ENCODE data around the gene IL1R2. TPM values are rescaled to one million over a fixed set of nuclear protein-coding genes. Genes with fewer than 3 reads are reported as not detected.

Gene IL1R2
- total and polyA plus RNA-seq, 9 of the 15 experiments (the other 6 are each of a cell fraction or from before 2014, with no cell fraction given) = 0.13 TPM; not detected in 8

- intact Hi-C loops (cut with micrococcal nuclease) = no loop called here
- Histone ChIP-seq H2AFZ (ENCODE audit: low read depth, low read length) (peak overlapping the region; percentile 89), H3K27ac (ENCODE audit: extremely low read depth, low read depth, low read length) (peak overlapping the region; percentile 84), H3K9me1 (ENCODE audit: control insufficient read depth, insufficient read depth, low read length) (no peaks in the 10 kb centered on the region), H3K9ac (ENCODE audit: insufficient read depth in 1 of 2, low read depth in 2 of 2, low read length in 2 of 2) (peak overlapping the region in 1 of 2 experiments; percentile 56; a peak in 3 of 4 replicates), H3K36me3 (ENCODE audit: control insufficient read depth, insufficient read depth, low read length) (no peaks in the 10 kb centered on the region), H3K4me2 (ENCODE audit: insufficient read depth, low read length) (peak overlapping the region; percentile 65; the same call in 1 of the 2 replicates), H4K20me1 (replicated peaks; ENCODE audit: control insufficient read depth, insufficient read depth, low read length) (no peaks in the 10 kb centered on the region), H3K4me1 (replicated peaks in 1 of 2; ENCODE audit: control insufficient read depth in 2 of 2, insufficient read depth in 2 of 2, low read length in 2 of 2) (peaks cover 32 to 48% of the 10 kb centered on the region in 2 experiments), H3K27me3 (ENCODE audit: control insufficient read depth in 2 of 2, insufficient read depth in 2 of 2, low read length in 2 of 2) (no peaks in the 10 kb centered on the region), H3K9me3 (replicated peaks; ENCODE audit: control insufficient read depth, insufficient read depth, low read depth, low read length) (no peaks in the 10 kb centered on the region), H3K4me3 (no peak overlapping the region), H3K79me2 (ENCODE audit: control insufficient read depth, insufficient read depth, low read length) (no peaks in the 10 kb centered on the region)
- FAIRE-seq (peak; percentile 26), DNase-seq (ENCODE audit: extremely low read depth in 1 of 4, low spot score in 3 of 4) (peak in 2 of 4 experiments; percentile 8 to 58), ATAC-seq (peak; percentile 24; the same call in 2 of the 3 replicates)
- in situ Hi-C loops (cut with MboI) = no loop called here
- 19% methylated on average over 6 of the region's 6 CpGs for WGBS (ENCODE audit: insufficient coverage, low coverage, missing lambda C conversion rate)
- BruUV-seq (replicated peaks) = no TSS peak
- ChIA-PET POLR2A (interaction anchor here (0.6 to 2.7 kb wide), 9 partner anchors 8 to 180 kb away, joined by 3 to 18 read pairs (median 4); no protein-coding TSS in a partner anchor), CTCF (ENCODE audit: low intra/inter-chr PET ratio) (no interaction called here)
- TF ChIP-seq FOXJ2 (tag; IDR thresholded peaks at IDR 0.05) (peak; percentile 61; the same call in 1 of the 2 replicates), GATA2 (CRISPR knock-in tag; IDR thresholded peaks at IDR 0.05) (no peak), ELF1 (tag; IDR thresholded peaks at IDR 0.05) (0 out of 2 replicates have a peak, but pooled peaks have one; percentile 2), ZKSCAN1 (IDR thresholded peaks at IDR 0.05; ENCODE audit: low read depth, low read length) (peak; percentile 94), ZNF583 (CRISPR knock-in tag; IDR thresholded peaks at IDR 0.05) (no peak), ZNF444 (CRISPR knock-in tag; IDR thresholded peaks at IDR 0.05) (no peak), GATAD2B (IDR thresholded peaks at IDR 0.05; ENCODE audit: borderline replicate concordance) (no peak), ATF2 (CRISPR knock-in tag; IDR thresholded peaks at IDR 0.05) (no peak), CCNT2 (IDR thresholded peaks at IDR 0.05; ENCODE audit: borderline replicate concordance, extremely low read depth, insufficient read length, low read depth, low read length) (no peak)
These were observed 71.7 kb downstream of the IL1R2 start for GRCh38 chr2:102063487-102063911.

Measured in K562 (cell line).